ENCODE measurements around the gene IFITM1. TPM values are rescaled to one million over a fixed set of nuclear protein-coding genes. Genes with fewer than 3 reads are reported as not detected.

The IFITM1 gene
- polyA plus RNA-seq, 1 donor from 2014 or later, result 0.35 TPM

GRCh38 chr11:336659-337198, 22.9 kb downstream of the IFITM1 start:
- Histone ChIP-seq H3K27ac (ENCODE audit: low read length) (no peak overlapping the region), H4K20me1 (ENCODE audit: insufficient read depth) (no peaks in the 10 kb centered on the region), H2AFZ (ENCODE audit: low read depth, low read length) (no peak overlapping the region), H3K79me2 (replicated peaks; ENCODE audit: insufficient read depth, low read length) (no peaks in the 10 kb centered on the region), H3K9me2 (ENCODE audit: insufficient read depth, low read length) (no peaks in the 10 kb centered on the region), H3K9me3 (ENCODE audit: low read length) (no peaks in the 10 kb centered on the region), H3K4me2 (ENCODE audit: low read length) (no peak overlapping the region), H3K4me3 (ENCODE audit: low read length) (no peak overlapping the region), H3K27me3 (ENCODE audit: insufficient read depth, low read depth, low read length) (no peaks in the 10 kb centered on the region), H3K9ac (ENCODE audit: low read length) (no peak overlapping the region), H3F3A (ENCODE audit: insufficient read depth, low read length, poor library complexity, severe bottlenecking) (no peaks in the 10 kb centered on the region), H3K36me3 (ENCODE audit: insufficient read depth, low read length) (no peaks in the 10 kb centered on the region)
- TF ChIP-seq, protein P1, sequence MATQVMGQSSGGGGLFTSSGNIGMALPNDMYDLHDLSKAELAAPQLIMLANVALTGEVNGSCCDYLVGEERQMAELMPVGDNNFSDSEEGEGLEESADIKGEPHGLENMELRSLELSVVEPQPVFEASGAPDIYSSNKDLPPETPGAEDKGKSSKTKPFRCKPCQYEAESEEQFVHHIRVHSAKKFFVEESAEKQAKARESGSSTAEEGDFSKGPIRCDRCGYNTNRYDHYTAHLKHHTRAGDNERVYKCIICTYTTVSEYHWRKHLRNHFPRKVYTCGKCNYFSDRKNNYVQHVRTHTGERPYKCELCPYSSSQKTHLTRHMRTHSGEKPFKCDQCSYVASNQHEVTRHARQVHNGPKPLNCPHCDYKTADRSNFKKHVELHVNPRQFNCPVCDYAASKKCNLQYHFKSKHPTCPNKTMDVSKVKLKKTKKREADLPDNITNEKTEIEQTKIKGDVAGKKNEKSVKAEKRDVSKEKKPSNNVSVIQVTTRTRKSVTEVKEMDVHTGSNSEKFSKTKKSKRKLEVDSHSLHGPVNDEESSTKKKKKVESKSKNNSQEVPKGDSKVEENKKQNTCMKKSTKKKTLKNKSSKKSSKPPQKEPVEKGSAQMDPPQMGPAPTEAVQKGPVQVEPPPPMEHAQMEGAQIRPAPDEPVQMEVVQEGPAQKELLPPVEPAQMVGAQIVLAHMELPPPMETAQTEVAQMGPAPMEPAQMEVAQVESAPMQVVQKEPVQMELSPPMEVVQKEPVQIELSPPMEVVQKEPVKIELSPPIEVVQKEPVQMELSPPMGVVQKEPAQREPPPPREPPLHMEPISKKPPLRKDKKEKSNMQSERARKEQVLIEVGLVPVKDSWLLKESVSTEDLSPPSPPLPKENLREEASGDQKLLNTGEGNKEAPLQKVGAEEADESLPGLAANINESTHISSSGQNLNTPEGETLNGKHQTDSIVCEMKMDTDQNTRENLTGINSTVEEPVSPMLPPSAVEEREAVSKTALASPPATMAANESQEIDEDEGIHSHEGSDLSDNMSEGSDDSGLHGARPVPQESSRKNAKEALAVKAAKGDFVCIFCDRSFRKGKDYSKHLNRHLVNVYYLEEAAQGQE (IDR thresholded peaks at IDR 0.05; ENCODE audit: borderline replicate concordance), result no peak
- TF ChIP-seq, protein P2, sequence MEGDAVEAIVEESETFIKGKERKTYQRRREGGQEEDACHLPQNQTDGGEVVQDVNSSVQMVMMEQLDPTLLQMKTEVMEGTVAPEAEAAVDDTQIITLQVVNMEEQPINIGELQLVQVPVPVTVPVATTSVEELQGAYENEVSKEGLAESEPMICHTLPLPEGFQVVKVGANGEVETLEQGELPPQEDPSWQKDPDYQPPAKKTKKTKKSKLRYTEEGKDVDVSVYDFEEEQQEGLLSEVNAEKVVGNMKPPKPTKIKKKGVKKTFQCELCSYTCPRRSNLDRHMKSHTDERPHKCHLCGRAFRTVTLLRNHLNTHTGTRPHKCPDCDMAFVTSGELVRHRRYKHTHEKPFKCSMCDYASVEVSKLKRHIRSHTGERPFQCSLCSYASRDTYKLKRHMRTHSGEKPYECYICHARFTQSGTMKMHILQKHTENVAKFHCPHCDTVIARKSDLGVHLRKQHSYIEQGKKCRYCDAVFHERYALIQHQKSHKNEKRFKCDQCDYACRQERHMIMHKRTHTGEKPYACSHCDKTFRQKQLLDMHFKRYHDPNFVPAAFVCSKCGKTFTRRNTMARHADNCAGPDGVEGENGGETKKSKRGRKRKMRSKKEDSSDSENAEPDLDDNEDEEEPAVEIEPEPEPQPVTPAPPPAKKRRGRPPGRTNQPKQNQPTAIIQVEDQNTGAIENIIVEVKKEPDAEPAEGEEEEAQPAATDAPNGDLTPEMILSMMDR (IDR thresholded peaks at IDR 0.05; ENCODE audit: poor library complexity, severe bottlenecking), result no peak
- TF ChIP-seq TAF1 (IDR thresholded peaks at IDR 0.05; ENCODE audit: low read depth) (no peak), RAD21 (conservative IDR thresholded peaks at IDR 0.05) (no peak), POLR2AphosphoS5 (IDR thresholded peaks at IDR 0.05) (no peak), SMC3 (conservative IDR thresholded peaks at IDR 0.05; ENCODE audit: poor library complexity) (no peak), MXI1 (conservative IDR thresholded peaks at IDR 0.05; ENCODE audit: poor library complexity, severe bottlenecking) (no peak)

DNA sequence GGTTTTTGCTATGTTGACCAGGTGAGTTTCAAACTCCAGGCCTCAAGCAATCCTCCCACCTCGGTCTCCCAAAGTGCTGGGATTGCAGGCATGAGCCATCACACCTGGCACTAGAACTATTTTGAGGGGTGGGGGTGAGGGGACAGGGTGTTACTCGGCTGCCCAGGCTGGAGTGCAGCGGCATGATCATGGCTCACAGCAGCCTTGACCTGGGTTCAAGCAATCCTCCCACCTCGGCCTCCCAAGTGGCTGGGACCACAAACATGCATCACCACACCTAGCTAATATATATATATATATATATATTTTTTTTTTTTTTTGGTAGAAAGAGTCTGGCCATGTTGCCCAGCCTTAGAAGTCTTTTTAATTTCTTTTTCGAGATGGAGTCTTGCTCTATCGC, 23.9 kb downstream of the IFITM1 start:
- Histone ChIP-seq H3K9ac (ENCODE audit: low read length) (no peak overlapping the region), H3K79me2 (replicated peaks; ENCODE audit: insufficient read depth, low read length) (no peaks in the 10 kb centered on the region), H3F3A (ENCODE audit: insufficient read depth, low read length, poor library complexity, severe bottlenecking) (no peaks in the 10 kb centered on the region), H3K4me2 (ENCODE audit: low read length) (no peak overlapping the region), H3K4me3 (ENCODE audit: low read length) (no peak overlapping the region), H3K27ac (ENCODE audit: low read length) (no peak overlapping the region), H3K36me3 (ENCODE audit: insufficient read depth, low read length) (no peaks in the 10 kb centered on the region), H3K9me3 (ENCODE audit: low read length) (no peaks in the 10 kb centered on the region), H4K20me1 (ENCODE audit: insufficient read depth) (no peaks in the 10 kb centered on the region), H2AFZ (ENCODE audit: low read depth, low read length) (no peak overlapping the region), H3K27me3 (ENCODE audit: insufficient read depth, low read depth, low read length) (no peaks in the 10 kb centered on the region), H3K9me2 (ENCODE audit: insufficient read depth, low read length) (no peaks in the 10 kb centered on the region)
- TF ChIP-seq, protein P2 (IDR thresholded peaks at IDR 0.05; ENCODE audit: poor library complexity, severe bottlenecking), result no peak
- TF ChIP-seq EP300 (conservative IDR thresholded peaks at IDR 0.05; ENCODE audit: poor library complexity, severe bottlenecking), result no peak
- TF ChIP-seq TAF1 (IDR thresholded peaks at IDR 0.05; ENCODE audit: low read depth), result no peak
- no peak for TF ChIP-seq POLR2AphosphoS5 (IDR thresholded peaks at IDR 0.05)
- TF ChIP-seq RAD21 (conservative IDR thresholded peaks at IDR 0.05), result no peak

Data from neural cell (in vitro differentiated cells).